Loucy (cell line): ENCODE measurements around the gene SLC39A10.

ENCODE experiments used
- CTCF ChIP-seq: fragments of 200-600 bp; sonication (generic); conservative IDR thresholded peaks from 2 replicates; pipeline ENCODE4 v1.5.1; 2014; ENCODE audit warnings: mild to moderate bottlenecking, antibody characterized with exemption, low read length
- EZH2phosphoT487 ChIP-seq: fragments of 200-600 bp; IDR thresholded peaks from 2 replicates; pipeline ENCODE4 v1.6.1; 2018; ENCODE audit warnings: antibody characterized with exemption, mild to moderate bottlenecking, moderate library complexity, borderline replicate concordance

GRCh38 chr2:195711478-195711877, 54.5 kb downstream of the SLC39A10 start:
- TF ChIP-seq CTCF = no peak
- no peak for TF ChIP-seq EZH2phosphoT487
